ENCODE results near the gene ZKSCAN7. TPM values are rescaled to one million over a fixed set of nuclear protein-coding genes. Genes with fewer than 3 reads are reported as not detected.

ZKSCAN7 gene
- 1 to 10 TPM; 2.8 to 4.9 TPM for total RNA-seq

DNA sequence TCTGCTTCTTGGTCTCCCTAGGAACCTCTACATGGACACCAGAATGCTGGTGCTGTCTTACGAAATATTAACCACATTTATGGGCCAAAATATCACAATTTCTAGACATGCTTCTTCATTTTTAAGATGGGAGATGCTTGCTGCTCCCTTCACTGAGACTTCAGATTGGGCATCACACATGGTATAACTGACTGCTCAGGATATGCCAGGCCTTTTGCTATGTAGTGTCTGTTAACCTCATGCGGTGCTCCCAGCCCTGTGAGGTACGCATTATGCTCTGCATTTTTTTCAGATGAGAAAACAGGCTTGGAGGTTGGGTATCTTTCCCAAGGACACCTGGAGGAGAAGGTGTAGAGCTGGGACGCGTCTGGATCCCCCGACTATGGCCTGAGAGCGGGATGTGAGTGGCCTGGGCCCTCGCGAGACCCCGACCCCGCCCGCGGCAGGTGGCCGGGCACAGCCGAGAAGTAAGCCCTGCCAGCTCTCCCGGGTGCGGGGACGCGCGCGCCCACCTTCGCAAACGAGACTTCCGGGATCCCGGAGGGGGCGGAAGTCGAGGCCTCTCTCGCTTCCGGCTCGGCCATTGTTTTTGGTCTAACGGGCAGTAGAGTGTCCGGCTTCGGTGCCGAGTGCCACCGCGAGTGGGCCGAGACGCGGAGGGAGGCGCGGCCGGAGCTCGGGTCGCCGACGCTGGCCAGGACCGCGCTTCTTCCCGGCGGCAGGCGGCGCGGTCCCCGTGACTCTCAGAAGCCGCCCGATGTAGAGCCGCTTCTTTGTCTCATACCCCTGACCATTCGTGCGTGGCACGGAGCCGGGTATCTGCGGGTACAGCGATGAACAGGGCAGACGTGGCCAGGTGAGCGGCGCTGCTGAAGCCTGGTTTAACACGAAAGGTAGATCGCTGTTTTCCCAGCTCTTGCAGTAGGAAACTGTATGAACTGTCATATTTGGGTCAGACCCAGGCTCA, at the start of gene ZKSCAN7:
Gene ZKSCAN7 (plus strand): TSS at position 568 of the 967 bp plus-strand sequence. CDS start 1,855 bp downstream, outside the sequence.
- Mint-ChIP-seq H3K4me1 (ENCODE audit: low read depth) (peaks cover 22% of the 10 kb centered on the region), H3K9me3 (peaks cover 10 to 13% of the 10 kb centered on the region in 2 donors), H3K27ac (peak within 1 kb of the TSS; percentile 65), H3K36me3 (ENCODE audit: insufficient read depth in 2 of 2) (peaks cover 15 to 35% of the 10 kb centered on the region in 2 donors), H3K4me3 (peak within 1 kb of the TSS; percentile 91), H3K27me3 (ENCODE audit: low read depth) (no peaks in the 10 kb centered on the region)
- ATAC-seq (replicated peaks in 1 of 2) (peak; percentile 81 to 86), DNase-seq (peak; percentile 62 to 76)

DNA sequence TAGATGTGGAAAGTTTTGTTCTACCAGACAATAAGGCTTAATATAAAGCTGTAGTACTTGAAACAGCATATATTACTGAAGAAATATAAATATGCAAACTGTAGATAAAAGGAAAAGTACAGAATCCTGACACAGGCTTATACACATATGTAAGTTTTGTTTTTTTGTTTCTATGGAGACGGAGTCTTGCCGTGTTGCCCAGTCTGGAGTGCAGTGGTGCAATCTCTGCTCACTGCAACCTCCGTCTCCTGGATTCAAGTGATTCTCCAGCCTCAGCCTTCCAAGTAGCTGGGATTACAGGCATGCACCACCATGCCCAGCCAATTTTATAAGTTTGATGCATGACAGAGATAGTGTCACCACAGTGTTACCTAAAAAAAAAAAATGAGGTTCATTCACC, 48.4 kb upstream of the ZKSCAN7 start:
- H3K4me3 Mint-ChIP-seq = no peak overlapping the region
- H3K9me3 Mint-ChIP-seq = peaks cover 12 to 18% of the 10 kb centered on the region in 2 donors
- no peak overlapping the region for H3K27ac Mint-ChIP-seq
- DNase-seq (no peak), ATAC-seq (replicated peaks in 1 of 2) (no peak)
- H3K36me3 Mint-ChIP-seq (ENCODE audit: insufficient read depth in 2 of 2) = peaks cover 18 to 40% of the 10 kb centered on the region in 2 donors
- H3K27me3 Mint-ChIP-seq (ENCODE audit: low read depth) = no peaks in the 10 kb centered on the region
- H3K4me1 Mint-ChIP-seq (ENCODE audit: low read depth) = peaks cover 31% of the 10 kb centered on the region

DNA sequence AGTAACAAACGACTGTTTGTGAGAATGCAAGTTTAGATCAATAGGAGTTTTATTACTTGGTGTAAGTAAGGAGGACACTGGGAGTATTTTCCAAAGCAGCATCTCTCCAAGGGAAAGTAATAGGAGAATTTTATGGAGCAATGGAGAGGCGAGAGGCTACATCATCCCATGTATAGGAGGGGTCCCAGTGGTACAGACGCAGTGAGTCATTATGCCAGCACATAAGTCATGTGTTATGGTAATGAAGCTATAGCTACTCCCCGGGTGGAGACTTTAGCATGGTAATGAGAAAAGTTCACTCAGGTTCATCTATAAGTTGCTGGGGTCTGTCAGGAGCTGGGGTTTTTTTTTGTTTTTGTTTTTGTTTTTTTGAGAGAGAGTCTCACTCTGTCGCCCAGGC, 48.0 kb upstream of the ZKSCAN7 start:
- no peak for DNase-seq
- H3K27ac Mint-ChIP-seq = no peak overlapping the region

DNA sequence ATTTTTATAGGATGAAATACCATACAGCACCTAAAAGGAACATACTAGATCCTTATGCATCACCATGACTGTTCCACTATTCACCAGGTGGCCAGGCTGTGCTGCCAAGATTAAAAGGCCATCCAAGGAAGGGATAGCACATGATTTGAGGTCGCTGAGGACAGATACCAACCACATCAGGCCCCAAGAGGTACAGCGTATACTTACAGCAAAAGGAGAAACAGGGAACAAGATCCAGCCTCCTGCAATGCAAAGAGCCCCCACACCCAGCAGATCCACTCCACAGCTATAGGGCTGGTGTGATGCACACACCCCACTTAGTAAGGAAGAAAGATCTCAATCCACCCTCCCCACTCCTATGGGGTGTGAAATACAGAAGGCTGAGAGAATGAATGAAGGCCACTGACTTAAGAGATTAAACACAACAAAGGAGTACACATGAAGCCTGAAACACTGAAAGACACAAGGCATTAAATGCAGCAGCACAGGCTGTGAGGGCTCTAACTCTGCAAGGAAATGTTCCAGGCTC, 45.5 kb upstream of the ZKSCAN7 start:
- ATAC-seq (replicated peaks in 1 of 2) (no peak), DNase-seq (no peak)
- Mint-ChIP-seq H3K9me3 (peaks cover 2 to 7% of the 10 kb centered on the region in 2 donors), H3K27ac (peak overlapping the region; percentile 93), H3K27me3 (ENCODE audit: low read depth) (no peaks in the 10 kb centered on the region), H3K4me1 (ENCODE audit: low read depth) (peaks cover 36% of the 10 kb centered on the region), H3K36me3 (ENCODE audit: insufficient read depth in 2 of 2) (peaks cover 6 to 20% of the 10 kb centered on the region in 2 donors), H3K4me3 (peak overlapping the region; percentile 92 to 98)

More for the DNA sequence above, 48.0 kb upstream of the ZKSCAN7 start:
- H3K9me3 Mint-ChIP-seq = peaks cover 9 to 16% of the 10 kb centered on the region in 2 donors
- H3K4me3 Mint-ChIP-seq = no peak overlapping the region
- peaks cover 14 to 37% of the 10 kb centered on the region in 2 donors for H3K36me3 Mint-ChIP-seq (ENCODE audit: insufficient read depth in 2 of 2)
- ATAC-seq (replicated peaks in 1 of 2) = no peak
- H3K27me3 Mint-ChIP-seq (ENCODE audit: low read depth) = no peaks in the 10 kb centered on the region
- H3K4me1 Mint-ChIP-seq (ENCODE audit: low read depth) = peaks cover 35% of the 10 kb centered on the region

DNA sequence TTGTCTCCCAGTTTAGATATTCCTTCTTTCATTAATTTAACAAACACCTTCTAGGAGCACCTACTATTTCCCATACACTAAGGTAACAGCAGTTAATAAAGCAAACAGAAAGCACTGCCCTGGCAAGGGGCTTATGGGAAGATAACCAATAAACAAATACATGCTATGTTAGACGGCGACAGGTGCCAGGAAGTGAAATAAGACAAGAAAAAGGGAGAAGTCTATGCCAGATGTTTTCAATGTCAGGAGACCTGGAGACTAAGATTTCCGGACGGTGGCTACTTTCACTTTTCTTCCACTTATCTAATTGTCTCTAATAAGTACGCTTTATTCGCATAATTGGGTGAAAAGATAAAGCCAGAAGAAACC, 45.0 kb upstream of the ZKSCAN7 start:
- peak overlapping the region; percentile 92 to 98 for H3K4me3 Mint-ChIP-seq
- H3K36me3 Mint-ChIP-seq (ENCODE audit: insufficient read depth in 2 of 2) = peaks cover 6 to 19% of the 10 kb centered on the region in 2 donors
- DNase-seq (peak in 1 of 2 donors; percentile 3), ATAC-seq (replicated peaks in 1 of 2) (peak in 1 of 2 donors; percentile 10)
- H3K9me3 Mint-ChIP-seq = peaks cover 2 to 7% of the 10 kb centered on the region in 2 donors
- peak overlapping the region; percentile 93 for H3K27ac Mint-ChIP-seq
- peaks cover 36% of the 10 kb centered on the region for H3K4me1 Mint-ChIP-seq (ENCODE audit: low read depth)
- no peaks in the 10 kb centered on the region for H3K27me3 Mint-ChIP-seq (ENCODE audit: low read depth)

DNA sequence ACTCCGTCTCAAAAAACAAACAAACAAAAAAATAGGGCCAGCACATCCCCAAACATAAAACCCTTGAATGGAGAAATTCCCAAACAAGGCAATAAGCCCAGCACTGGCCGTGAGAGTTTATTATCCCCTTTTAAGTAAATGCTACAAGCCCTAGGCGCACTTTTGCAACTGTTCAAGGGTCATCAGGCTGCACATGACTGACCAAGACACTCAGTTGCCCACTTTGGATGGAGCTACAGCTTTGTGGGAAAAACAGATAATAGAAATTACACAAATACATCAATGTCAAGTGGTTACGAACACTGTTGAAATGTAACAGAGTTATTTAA, 43.8 kb upstream of the ZKSCAN7 start:
- H3K4me1 Mint-ChIP-seq (ENCODE audit: low read depth) = peaks cover 30% of the 10 kb centered on the region
- DNase-seq (no peak), ATAC-seq (replicated peaks in 1 of 2) (no peak)
- peak overlapping the region; percentile 90 for H3K27ac Mint-ChIP-seq
- no peaks in the 10 kb centered on the region for H3K9me3 Mint-ChIP-seq
- no peaks in the 10 kb centered on the region for H3K27me3 Mint-ChIP-seq (ENCODE audit: low read depth)
- H3K36me3 Mint-ChIP-seq (ENCODE audit: insufficient read depth in 2 of 2) = peaks cover 0 to 7% of the 10 kb centered on the region in 2 donors
- H3K4me3 Mint-ChIP-seq = peak overlapping the region; percentile 92 to 98

DNA sequence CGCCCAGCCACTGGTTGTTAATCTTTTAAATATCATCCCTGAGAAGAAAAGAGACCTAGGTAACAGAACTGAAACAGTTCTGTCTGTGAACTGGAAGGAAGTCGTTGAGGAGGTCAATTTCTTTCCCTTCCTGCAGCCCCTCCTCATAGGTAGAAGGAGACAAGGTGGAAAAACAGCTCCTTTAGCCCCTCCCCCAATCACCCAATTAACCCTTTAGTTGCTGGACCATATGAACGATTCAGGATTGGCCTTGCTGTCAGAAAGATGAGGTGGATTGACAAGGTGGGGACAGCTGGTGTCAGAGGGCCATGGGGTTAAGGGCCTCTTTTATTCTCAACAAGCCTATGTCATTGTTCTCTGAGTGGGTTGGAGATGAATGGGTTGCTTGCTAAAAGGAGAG, 41.5 kb upstream of the ZKSCAN7 start:
- DNase-seq = no peak
- H3K27ac Mint-ChIP-seq = no peak overlapping the region
- H3K27me3 Mint-ChIP-seq (ENCODE audit: low read depth) = peaks cover 4% of the 10 kb centered on the region
- no peaks in the 10 kb centered on the region for H3K9me3 Mint-ChIP-seq
- no peak overlapping the region for H3K4me3 Mint-ChIP-seq
- ATAC-seq (replicated peaks in 1 of 2) = no peak
- peaks cover 27% of the 10 kb centered on the region for H3K4me1 Mint-ChIP-seq (ENCODE audit: low read depth)
- no peaks in the 10 kb centered on the region for H3K36me3 Mint-ChIP-seq (ENCODE audit: insufficient read depth in 2 of 2)

DNA sequence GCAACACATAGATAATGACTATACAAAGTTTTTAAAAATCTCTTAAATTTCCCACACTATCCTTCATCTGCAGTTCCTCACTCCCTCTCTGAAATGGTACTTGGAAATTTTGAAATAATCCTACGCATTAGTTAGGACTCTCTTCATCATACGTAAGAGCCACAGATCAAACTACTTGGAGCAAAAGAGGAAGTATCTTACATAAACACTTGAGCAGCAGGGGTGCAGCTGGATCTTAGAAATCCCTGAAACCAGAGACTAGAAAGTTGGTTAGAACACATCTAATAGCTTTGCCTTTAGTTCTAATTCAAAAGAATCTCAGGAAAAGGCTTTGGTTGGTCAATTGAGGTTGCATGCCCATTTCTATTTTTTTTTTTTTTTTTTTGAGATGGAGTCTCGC, 38.8 kb upstream of the ZKSCAN7 start:
- Mint-ChIP-seq H3K4me3 (no peak overlapping the region), H3K4me1 (ENCODE audit: low read depth) (peaks cover 14% of the 10 kb centered on the region), H3K27ac (no peak overlapping the region), H3K27me3 (ENCODE audit: low read depth) (peaks cover 17% of the 10 kb centered on the region), H3K36me3 (ENCODE audit: insufficient read depth in 2 of 2) (no peaks in the 10 kb centered on the region), H3K9me3 (no peaks in the 10 kb centered on the region)
- no peak for ATAC-seq (replicated peaks in 1 of 2)
- no peak for DNase-seq

DNA sequence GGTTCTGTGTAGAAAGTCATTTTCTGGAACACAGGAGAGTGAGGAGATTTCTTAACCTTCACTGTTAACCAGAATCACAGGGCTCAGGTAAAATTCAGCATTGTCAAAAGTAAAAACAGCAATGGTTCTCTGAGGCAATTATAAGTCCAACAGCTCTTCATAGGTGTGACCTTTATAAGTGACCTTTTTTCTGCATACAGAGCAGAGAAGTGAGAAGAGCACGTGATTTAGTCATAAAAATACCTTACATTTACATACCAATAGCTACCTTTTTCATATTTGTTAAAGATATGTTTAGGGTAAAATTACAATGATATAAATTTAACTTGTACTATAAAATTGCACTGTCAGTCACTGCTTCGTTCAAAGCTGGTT, 36.2 kb upstream of the ZKSCAN7 start:
- no peak overlapping the region for H3K27ac Mint-ChIP-seq
- no peak for ATAC-seq (replicated peaks in 1 of 2)
- no peak for DNase-seq
- no peaks in the 10 kb centered on the region for H3K36me3 Mint-ChIP-seq (ENCODE audit: insufficient read depth in 2 of 2)
- peaks cover 7% of the 10 kb centered on the region for H3K4me1 Mint-ChIP-seq (ENCODE audit: low read depth)
- H3K4me3 Mint-ChIP-seq = no peak overlapping the region
- no peaks in the 10 kb centered on the region for H3K9me3 Mint-ChIP-seq
- H3K27me3 Mint-ChIP-seq (ENCODE audit: low read depth) = peaks cover 33% of the 10 kb centered on the region

DNA sequence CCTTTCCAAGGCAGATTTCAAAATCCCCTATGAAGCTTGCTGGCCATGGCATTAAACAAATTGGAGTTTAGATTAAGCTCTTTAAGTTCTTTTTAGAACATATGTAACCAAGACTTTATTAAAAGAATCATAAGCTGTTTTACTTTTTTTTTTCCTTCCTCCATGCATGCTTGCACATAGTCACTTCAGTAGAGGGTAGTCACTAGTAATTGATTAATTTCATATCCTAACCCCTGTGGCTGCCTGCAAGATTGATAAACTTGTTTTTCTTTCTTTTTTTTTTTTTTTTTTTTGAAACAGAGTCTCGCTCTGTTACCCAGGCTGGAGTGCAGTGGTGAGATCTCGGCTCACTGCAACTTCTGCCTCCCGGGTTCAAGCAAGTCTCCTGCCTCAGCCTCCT, 33.3 kb upstream of the ZKSCAN7 start:
- H3K4me1 Mint-ChIP-seq (ENCODE audit: low read depth) = peaks cover 7% of the 10 kb centered on the region
- H3K4me3 Mint-ChIP-seq = no peak overlapping the region
- no peak overlapping the region for H3K27ac Mint-ChIP-seq
- DNase-seq (no peak), ATAC-seq (replicated peaks in 1 of 2) (no peak)
- H3K27me3 Mint-ChIP-seq (ENCODE audit: low read depth) = peaks cover 35% of the 10 kb centered on the region
- H3K36me3 Mint-ChIP-seq (ENCODE audit: insufficient read depth in 2 of 2) = no peaks in the 10 kb centered on the region
- H3K9me3 Mint-ChIP-seq = no peaks in the 10 kb centered on the region

DNA sequence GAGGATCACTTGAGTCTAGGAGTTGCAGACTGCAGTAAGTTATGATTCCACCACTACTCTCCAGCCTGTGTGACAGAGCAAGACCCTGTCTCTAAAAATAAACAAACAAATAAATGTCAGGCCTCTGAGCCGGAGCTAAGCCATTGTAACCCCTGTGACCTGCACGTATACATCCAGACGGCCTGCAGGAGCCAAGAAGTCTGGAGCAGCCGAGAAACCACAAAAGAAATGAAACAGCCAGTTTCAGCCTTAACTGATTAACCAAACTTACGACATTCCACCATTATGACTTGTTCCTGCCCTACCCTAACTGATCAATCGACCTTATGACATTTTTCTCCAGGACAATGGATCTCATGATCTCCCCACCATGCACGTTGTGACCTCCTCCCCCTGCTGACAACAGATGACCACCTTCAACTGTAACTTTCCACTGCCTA, 32.5 kb upstream of the ZKSCAN7 start:
- H3K4me3 Mint-ChIP-seq = no peak overlapping the region
- H3K27ac Mint-ChIP-seq = no peak overlapping the region
- DNase-seq (no peak), ATAC-seq (replicated peaks in 1 of 2) (no peak)
- H3K4me1 Mint-ChIP-seq (ENCODE audit: low read depth) = peaks cover 7% of the 10 kb centered on the region
- H3K9me3 Mint-ChIP-seq = no peaks in the 10 kb centered on the region
- peaks cover 35% of the 10 kb centered on the region for H3K27me3 Mint-ChIP-seq (ENCODE audit: low read depth)
- no peaks in the 10 kb centered on the region for H3K36me3 Mint-ChIP-seq (ENCODE audit: insufficient read depth in 2 of 2)

DNA sequence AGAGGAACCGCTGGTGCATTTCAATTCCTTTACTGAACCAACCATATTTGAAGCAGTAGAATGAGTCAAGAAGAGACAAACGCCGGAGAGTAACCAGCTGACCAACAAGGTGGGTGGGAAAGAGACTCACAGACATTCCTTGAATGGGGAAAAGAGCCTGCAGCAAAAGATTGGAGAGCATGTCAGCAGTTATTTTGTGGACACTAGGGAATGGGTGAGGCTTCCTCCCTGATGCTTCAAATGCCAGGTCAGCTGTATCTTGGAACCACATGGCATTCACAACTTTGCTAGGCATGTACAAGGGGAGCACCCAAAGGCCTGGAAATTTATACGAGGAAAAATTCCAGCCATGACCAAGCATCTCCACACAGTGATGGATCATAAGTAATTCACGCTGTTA, 29.9 kb upstream of the ZKSCAN7 start:
- Mint-ChIP-seq H3K9me3 (no peaks in the 10 kb centered on the region), H3K36me3 (ENCODE audit: insufficient read depth in 2 of 2) (no peaks in the 10 kb centered on the region), H3K27me3 (ENCODE audit: low read depth) (peaks cover 33% of the 10 kb centered on the region), H3K4me1 (ENCODE audit: low read depth) (no peaks in the 10 kb centered on the region), H3K4me3 (no peak overlapping the region), H3K27ac (no peak overlapping the region)
- no peak for ATAC-seq (replicated peaks in 1 of 2)
- no peak for DNase-seq

DNA sequence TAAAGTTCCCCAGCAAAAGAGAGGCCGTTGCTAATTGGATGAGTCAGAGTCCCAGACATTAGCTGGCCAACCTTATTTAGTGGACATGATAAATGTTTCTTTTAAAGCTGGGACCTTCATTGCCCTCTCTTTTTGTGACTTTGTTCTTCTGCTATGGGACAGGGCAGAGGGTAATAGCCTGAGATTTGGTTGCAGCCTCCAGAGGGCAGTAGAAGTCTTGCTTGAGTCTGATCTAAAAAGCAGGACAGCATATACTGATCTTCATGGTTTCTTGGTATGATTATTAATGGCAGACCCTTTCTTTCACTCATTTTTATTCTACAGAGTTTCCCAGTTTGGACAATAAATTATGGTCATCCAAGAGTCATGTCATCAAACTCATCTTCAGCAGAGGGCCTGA, 25.1 kb upstream of the ZKSCAN7 start:
- no peaks in the 10 kb centered on the region for H3K36me3 Mint-ChIP-seq (ENCODE audit: insufficient read depth in 2 of 2)
- H3K27ac Mint-ChIP-seq = no peak overlapping the region
- peaks cover 14% of the 10 kb centered on the region for H3K27me3 Mint-ChIP-seq (ENCODE audit: low read depth)
- H3K9me3 Mint-ChIP-seq = no peaks in the 10 kb centered on the region
- DNase-seq = peak; percentile 16 to 21
- ATAC-seq (replicated peaks in 1 of 2) = no peak
- H3K4me1 Mint-ChIP-seq (ENCODE audit: low read depth) = no peaks in the 10 kb centered on the region
- no peak overlapping the region for H3K4me3 Mint-ChIP-seq

Data from activated T-cell treated with anti-CD3 and anti-CD28 coated beads, Interleukin-2, amount 50 U/mL, for 72 hours (primary cell).